Measurements from ENCODE around the gene STARD10. TPM values are rescaled to one million over a fixed set of nuclear protein-coding genes. Genes with fewer than 3 reads are reported as not detected.
"Not testable (repeated sequence)": the region's sequence is repeated elsewhere in the genome, so short reads cannot be mapped to it uniquely, and the experiment has no call there.

Gene STARD10
- total RNA-seq, 6 experiments from 2014 or later, result 10.8 to 16.9 (median 15.8) TPM

GRCh38 chr11:72808331-72808798 is 14.5 kb upstream of the STARD10 start:
- no peaks in the 10 kb centered on the region for H3K9me3 Mint-ChIP-seq

GRCh38 chr11:72807792-72808191 is 13.9 kb upstream of the STARD10 start:
- H3K4me1 Mint-ChIP-seq (ENCODE audit: low read depth), result peaks cover 27% of the 10 kb centered on the region
- H3K27me3 Mint-ChIP-seq (ENCODE audit: insufficient read depth), result no peaks in the 10 kb centered on the region; the same call in 1 of the 2 replicates
- no peaks in the 10 kb centered on the region for H3K9me3 Mint-ChIP-seq
- H3K27ac Mint-ChIP-seq, result no peak overlapping the region
- no peak overlapping the region for H3K4me3 Mint-ChIP-seq
- peaks cover 21% of the 10 kb centered on the region for H3K36me3 Mint-ChIP-seq (ENCODE audit: low read depth)
- DNase-seq, result no peak
- no peak for TF ChIP-seq CTCF (IDR thresholded peaks at IDR 0.05)

More at GRCh38 chr11:72808331-72808798, 14.5 kb upstream of the STARD10 start:
- peaks cover 21% of the 10 kb centered on the region for H3K36me3 Mint-ChIP-seq (ENCODE audit: low read depth)
- peaks cover 32% of the 10 kb centered on the region for H3K4me1 Mint-ChIP-seq (ENCODE audit: low read depth)
- H3K4me3 Mint-ChIP-seq, result no peak overlapping the region
- no peaks in the 10 kb centered on the region; the same call in 1 of the 2 replicates for H3K27me3 Mint-ChIP-seq (ENCODE audit: insufficient read depth)
- TF ChIP-seq CTCF (IDR thresholded peaks at IDR 0.05), result no peak
- no peak for DNase-seq
- peak overlapping the region; percentile 49 for H3K27ac Mint-ChIP-seq

GRCh38 chr11:72807021-72807693 is 13.3 kb upstream of the STARD10 start:
- no peaks in the 10 kb centered on the region; the same call in 1 of the 2 replicates for H3K27me3 Mint-ChIP-seq (ENCODE audit: insufficient read depth)

GRCh38 chr11:72806378-72806777 is 12.5 kb upstream of the STARD10 start:
- not testable (repeated sequence) for DNase-seq; H3K4me3 Mint-ChIP-seq; H3K9me3 Mint-ChIP-seq; H3K27me3 Mint-ChIP-seq (ENCODE audit: insufficient read depth); H3K27ac Mint-ChIP-seq
- H3K36me3 Mint-ChIP-seq (ENCODE audit: low read depth), result peaks cover 17% of the 10 kb centered on the region
- peaks cover 15% of the 10 kb centered on the region for H3K4me1 Mint-ChIP-seq (ENCODE audit: low read depth)

More at GRCh38 chr11:72807021-72807693, 13.3 kb upstream of the STARD10 start:
- DNase-seq, result no peak
- Mint-ChIP-seq H3K4me1 (ENCODE audit: low read depth) (peaks cover 20% of the 10 kb centered on the region), H3K4me3 (no peak overlapping the region), H3K27ac (peak overlapping the region; percentile 31; the same call in 1 of the 2 replicates), H3K36me3 (ENCODE audit: low read depth) (peaks cover 21% of the 10 kb centered on the region), H3K9me3 (no peaks in the 10 kb centered on the region)
- no peak for TF ChIP-seq CTCF (IDR thresholded peaks at IDR 0.05)

GRCh38 chr11:72805216-72805615 is 11.4 kb upstream of the STARD10 start:
- Mint-ChIP-seq H3K4me3 (no peak overlapping the region), H3K27me3 (ENCODE audit: insufficient read depth) (no peaks in the 10 kb centered on the region; the same call in 1 of the 2 replicates), H3K27ac (no peak overlapping the region), H3K36me3 (ENCODE audit: low read depth) (peaks cover 12% of the 10 kb centered on the region), H3K9me3 (no peaks in the 10 kb centered on the region), H3K4me1 (ENCODE audit: low read depth) (peaks cover 8% of the 10 kb centered on the region)
- DNase-seq, result no peak
- no peak for TF ChIP-seq CTCF (IDR thresholded peaks at IDR 0.05)

- H3K27me3 Mint-ChIP-seq (ENCODE audit: insufficient read depth), result no peaks in the 10 kb centered on the region; the same call in 1 of the 2 replicates
- H3K27ac Mint-ChIP-seq, result no peak overlapping the region
- no peaks in the 10 kb centered on the region for H3K9me3 Mint-ChIP-seq
- TF ChIP-seq CTCF (IDR thresholded peaks at IDR 0.05), result no peak
- H3K4me3 Mint-ChIP-seq, result no peak overlapping the region
- 0 out of 2 replicates have a peak, but pooled peaks cover 4% of the 10 kb centered on the region for H3K36me3 Mint-ChIP-seq (ENCODE audit: low read depth)
- no peak for DNase-seq
- H3K4me1 Mint-ChIP-seq (ENCODE audit: low read depth), result no peaks in the 10 kb centered on the region
Observed at GRCh38 chr11:72802822-72803221, 9.0 kb upstream of the STARD10 start.
